GM04503 (cell line): ENCODE data around the gene KLHL22.
"Not testable (repeated sequence)": the region's sequence is repeated elsewhere in the genome, so short reads cannot be mapped to it uniquely, and the experiment has no call there.

Experiments
- DNase-seq: peaks from one replicate; pipeline ENCODE4 v3.0.0-alpha.2; 2012; ENCODE audit warnings: low read depth

KLHL22 gene

DNA sequence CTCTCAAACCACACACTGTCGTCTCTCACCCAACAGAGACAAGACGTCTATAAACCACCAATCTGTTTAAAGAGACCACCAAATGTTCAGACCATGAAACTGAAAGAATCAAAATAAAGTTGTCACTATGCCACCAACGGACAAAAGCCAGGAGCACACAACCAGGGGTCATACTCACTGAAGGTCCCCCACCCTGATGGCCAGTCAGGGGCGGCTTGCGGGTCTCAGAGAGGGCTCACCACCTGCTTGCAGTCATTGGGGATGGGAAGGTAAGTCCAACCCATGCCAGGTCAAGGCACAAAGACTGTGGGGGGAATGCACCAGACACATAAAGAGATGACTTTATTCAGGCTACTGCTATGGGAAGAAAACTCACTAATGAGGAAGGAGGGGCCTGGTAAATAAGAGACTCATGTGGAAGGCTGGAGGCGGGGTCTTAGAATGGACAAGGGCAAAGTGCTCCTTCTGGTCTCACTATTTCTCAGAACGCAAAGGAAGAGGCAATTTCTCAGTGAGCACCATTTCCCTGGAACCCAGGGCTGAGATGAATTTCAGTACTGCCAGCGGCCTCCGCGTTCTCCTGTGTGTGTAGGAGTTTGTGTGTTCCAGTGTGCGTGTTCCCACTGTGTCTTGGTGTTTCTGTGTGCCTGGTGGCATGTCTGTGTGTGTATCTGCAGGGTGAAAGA, 75.3 kb downstream of the KLHL22 start:
- DNase-seq: no peak

DNA sequence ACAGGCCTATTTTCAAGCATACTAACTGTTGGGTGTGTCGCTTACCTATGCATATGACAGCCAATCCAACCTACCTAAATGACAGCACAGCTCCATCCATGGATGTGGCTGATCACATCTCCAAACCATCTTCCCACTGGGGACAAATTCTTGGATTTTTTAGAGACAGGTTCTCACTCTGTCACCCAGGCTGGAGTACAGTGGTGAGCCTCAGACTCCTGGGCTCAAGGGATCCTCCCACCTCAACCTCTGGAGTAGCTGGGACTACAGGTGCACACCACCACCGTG, 76.0 kb downstream of the KLHL22 start:
- DNase-seq: no peak

DNA sequence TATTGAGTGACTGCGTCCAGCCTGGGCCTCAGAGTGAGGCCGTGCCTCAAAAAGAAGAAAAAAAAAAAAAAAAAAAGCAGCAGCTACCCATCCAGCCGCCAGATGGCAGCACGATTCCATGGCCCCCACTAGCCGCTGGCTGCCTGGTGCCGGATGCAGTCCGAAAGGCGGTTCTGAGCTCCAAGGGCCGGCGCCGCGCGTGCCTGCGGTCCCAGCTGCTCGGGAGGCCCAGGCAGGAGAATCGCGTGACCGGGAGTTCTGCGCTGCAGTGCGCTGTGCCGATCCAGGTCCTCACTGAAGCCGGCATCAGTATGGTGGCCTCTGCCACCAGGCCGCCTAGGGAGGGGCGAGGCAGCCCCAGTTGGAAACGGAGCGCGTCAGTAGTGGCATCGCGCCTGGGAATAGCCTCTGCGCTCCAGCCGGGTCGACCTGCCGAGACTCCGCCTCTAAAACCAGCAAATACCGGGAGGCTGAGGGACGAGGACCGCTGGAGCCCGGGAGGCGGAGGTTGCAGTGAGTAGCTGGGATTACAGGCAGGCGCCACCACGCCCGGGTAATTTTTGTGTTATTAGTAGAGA, 77.3 kb downstream of the KLHL22 start:
- no peak for DNase-seq

DNA sequence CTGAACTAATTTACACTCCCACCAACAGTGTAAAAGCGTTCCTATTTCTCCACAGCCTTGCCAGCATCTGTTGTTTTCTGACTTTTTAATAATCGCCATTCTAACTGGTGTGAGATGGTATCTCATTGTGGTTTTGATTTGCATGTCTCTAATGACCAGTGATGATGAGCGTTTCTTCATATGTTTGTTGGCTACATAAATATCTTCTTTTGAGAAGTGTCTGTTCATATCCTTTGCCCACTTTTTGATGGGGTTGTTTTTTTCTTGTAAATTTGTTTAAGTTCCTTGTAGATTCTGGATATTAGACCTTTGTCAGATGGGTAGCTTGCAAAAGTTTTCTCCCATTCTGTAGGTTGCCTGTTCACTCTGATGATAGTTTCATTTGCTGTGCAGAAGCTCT, 79.9 kb downstream of the KLHL22 start:
- DNase-seq: not testable (repeated sequence)

DNA sequence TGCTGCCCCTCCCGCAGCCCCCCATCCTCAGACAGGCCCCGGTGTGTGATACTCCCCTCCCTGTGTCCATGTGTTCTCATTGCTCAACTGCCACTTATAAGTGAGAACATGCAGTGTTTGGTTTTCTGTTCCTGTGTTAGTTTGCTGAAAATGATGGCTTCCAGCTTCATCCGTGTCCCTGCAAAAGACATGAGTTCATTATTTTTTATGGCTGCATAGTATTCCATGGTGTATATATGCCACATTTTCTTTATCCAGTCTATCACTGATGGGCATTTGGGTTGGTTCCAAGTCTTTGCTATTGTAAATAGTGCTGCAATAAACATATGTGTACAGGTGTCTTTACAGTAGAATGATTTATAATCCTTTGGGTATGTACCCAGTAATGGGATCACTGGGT, 80.4 kb downstream of the KLHL22 start:
- DNase-seq: not testable (repeated sequence)

DNA sequence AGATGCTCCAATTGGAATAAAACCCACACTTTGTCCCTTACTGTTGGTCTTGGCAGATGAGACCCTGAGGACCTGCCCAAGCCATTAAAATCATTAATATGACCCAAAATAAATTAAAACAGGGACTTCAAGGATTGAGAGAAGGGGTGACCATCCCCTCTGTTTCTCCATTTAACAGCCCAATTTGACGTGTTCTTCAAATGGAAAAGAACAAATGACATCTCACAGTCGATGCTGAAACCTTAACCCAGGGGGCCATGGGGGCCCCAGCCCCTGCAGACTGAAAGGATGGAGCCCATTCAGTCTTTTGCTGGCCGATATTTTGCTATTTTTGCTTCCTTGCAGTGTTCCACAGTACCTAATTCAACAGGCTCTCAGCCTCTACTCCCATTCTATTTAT, 81.1 kb downstream of the KLHL22 start:
- DNase-seq: no peak

DNA sequence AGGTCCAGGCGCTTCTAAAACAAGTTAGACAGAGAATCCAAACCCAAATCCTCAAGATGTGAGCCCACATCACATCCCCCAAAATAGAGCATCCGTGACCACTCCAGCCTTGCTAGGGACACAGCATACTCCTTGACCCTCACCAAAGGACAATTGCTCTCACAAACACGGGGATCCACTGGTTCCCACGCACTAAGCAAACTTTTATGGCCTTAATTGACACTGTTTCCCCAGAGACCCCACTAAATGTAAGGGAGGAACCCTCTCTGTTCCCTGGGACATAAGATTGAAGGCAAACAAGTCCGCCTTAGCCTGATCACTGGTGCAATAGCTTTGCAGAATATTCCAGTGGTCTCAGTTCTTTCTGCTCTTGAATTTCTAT, 81.5 kb downstream of the KLHL22 start:
- no peak for DNase-seq

DNA sequence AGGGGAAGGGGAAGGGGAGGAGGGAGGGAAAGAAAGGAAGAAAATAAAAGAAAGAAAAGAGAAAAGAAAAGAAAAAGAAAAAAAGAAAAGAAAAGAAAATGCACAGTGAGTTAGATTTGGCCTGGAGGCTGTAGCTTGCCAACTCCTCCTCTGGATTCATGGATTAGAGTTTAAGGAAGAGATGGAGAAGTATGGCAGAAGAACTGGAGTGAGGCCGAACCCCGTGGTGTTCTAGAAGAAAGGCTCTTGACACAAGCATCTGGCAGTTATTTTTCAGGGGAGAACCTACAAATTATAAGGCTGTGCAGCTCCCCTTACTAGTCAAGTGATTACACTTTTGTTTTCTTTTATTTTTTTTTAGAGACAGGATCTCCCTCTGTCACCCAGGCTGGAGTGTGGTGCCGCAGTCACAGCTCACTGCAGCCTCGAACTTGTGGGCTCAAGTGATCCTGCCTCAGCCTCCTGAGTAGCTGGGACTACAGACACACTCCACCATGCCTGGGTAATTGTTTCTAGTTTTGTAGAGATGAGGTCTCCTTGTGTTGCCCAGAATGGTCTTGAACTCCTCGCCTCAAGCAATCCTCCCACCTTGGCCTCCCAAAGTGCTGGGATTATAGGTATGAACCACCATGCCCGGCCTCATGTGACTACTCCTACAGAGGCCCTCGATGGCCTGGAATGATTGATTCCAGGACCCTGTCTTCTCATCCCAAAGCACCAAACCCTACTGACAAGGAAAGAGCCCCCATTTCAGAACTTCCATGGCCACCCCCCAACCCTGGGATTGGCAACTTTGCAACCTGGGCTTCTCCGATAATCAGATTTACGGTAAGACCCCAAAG, 82.2 kb downstream of the KLHL22 start:
- no peak for DNase-seq

DNA sequence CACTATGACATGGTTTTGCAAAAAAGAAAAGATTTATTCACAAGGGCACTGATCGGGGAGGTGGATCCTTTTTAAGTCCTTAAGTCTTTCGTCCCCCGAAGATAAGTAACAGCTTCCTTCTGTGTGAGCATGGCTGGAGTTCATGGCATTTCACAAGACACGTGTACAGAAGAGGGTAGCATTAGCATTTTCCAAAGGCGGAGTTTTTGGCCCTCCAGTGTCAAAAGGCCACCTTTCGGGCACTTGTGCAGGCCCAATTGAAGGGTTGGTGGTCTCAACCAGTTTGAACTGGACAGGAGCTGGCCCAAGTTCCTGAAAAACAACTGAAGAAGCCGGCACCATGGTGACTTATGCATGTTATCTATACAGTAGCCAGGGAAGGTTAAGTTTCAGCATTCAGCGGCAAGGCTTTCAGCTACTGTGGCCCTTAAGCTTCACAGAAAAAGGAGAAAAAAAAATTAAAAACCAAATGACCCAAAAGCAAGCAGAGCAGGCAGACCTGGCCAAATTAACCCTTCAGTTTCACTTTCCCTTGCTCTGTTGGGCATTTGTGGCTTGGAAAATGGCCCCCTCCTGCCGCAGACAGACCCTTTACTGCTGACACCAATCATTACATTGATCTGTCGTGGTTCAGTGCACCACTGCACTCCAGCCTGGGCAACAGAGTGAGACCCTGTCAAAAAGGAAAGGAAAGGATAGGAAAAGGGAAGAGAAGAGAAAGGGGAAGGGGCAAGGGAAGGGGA, 83.0 kb downstream of the KLHL22 start:
- DNase-seq: no peak

DNA sequence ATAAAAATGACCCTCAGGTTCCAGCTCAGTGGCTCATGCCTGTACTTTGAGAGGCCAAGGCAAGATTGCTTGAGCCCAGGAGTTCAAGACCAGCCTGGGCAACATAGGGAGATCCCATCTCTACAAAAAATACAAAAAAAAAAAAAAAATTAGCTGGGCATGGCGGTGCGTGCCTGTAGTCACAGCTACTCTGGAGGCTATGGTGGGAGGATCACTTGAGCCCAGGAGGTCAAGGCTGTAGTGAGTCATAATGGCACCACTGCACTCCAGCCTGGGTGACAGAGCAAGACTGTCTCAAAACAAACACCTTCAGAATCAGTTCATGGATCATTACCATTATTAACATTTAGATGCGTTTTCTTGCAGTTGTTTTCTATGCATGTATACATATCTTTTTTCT, 86.2 kb downstream of the KLHL22 start:
- not testable (repeated sequence) for DNase-seq

DNA sequence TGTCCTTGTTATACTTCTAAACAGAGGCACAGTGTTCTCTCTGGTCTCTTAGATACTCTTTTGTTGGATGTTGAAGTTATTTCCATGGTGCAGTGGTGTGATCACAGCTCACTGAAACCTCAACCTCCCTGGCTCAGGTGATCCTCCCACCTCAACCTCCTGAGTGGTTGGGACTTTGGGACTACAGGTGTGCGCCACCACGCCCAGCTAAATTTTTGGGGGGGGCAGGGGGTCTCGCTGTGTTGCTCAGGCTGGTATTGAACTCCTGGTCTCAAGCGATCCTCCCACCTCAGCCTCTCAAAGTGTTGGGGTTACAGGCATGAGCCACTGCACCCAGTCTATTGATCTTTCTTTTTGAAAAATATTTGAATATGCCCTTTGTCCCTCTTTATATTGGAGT, 86.7 kb downstream of the KLHL22 start:
- no peak for DNase-seq

DNA sequence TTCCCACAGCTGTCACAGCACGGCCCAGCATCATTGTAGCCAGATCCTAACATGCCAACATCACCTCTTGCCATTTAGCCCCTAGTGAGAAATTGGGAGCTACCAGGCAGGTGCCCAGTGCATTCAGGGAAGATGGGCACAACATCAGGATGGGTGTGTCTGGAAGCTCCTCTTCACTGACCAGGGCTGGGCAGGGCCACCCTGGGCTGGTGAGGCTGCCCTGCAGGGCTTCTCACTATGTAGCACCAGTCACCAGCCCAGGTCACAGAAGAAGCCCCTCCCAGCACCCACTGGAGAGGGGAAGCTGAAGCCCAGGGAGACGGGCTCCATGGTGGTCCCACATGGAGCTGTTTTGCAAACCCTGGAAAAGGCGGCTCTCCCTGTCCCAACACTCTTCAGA, 87.8 kb downstream of the KLHL22 start:
- no peak for DNase-seq

DNA sequence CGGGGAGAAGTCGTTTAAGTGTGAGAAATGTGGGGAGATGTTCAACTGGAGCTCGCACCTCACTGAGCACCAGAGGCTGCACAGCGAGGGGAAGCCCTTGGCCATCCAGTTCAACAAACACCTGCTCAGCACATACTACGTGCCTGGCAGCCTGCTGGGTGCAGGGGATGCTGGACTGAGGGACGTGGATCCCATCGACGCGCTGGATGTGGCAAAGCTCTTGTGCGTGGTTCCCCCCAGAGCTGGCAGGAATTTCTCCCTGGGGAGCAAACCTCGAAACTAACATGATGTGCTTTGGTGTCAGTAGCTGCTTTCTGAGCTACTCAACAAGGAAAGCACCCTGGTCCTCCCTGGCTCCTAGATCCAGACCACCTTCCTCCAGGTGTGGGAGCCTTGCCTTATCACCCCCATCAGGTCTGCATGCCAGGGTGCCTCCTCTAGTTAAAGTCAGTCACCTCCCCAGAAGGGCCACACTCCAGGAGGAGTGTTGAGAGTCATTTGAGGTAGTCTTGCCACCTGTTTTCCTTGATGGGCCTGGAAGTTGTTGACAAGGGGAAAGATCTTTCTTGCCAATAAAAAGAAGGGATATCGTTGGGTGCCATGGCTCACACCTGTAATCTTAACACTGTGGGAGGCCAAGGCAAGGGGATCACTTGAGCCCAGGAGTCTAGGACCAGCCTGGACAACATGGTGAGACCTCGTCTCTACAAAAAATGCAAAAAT, 88.7 kb downstream of the KLHL22 start:
- DNase-seq: no peak

DNA sequence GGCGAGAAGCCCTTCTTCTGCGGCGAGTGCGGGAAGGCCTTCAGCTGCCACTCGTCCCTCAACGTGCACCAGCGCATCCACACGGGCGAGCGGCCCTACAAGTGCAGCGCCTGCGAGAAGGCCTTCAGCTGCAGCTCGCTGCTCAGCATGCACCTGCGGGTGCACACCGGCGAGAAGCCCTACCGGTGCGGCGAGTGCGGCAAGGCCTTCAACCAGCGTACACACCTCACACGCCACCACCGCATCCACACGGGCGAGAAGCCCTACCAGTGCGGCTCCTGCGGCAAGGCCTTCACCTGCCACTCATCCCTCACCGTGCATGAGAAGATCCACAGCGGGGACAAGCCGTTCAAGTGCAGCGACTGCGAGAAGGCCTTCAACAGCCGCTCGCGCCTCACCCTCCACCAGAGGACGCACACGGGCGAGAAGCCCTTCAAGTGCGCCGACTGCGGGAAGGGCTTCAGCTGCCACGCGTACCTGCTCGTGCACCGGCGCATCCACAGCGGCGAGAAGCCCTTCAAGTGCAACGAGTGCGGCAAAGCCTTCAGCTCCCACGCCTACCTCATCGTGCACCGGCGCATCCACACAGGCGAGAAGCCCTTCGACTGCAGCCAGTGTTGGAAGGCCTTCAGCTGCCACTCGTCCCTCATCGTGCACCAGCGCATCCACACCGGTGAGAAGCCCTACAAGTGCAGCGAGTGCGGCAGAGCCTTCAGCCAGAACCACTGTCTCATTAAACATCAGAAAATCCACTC, 89.5 kb downstream of the KLHL22 start:
- DNase-seq: no peak

DNA sequence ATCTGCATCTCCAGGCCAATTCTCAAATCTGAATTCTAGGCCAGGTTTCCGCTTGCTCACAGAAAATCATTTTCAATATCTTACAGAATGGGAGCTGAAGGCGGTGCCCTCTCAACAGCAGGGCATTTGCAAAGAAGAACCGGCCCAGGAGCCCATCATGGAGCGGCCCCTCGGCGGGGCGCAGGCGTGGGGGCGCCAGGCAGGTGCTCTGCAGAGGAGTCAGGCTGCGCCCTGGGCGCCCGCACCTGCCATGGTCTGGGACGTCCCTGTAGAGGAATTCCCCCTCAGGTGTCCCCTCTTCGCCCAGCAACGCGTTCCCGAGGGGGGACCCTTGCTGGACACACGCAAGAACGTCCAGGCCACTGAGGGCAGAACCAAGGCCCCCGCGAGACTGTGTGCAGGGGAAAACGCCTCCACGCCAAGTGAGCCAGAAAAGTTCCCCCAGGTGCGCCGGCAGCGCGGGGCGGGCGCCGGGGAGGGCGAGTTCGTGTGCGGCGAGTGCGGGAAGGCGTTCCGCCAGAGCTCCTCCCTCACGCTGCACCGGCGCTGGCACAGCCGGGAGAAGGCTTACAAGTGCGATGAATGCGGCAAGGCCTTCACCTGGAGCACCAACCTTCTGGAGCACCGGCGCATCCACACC, 90.2 kb downstream of the KLHL22 start:
- DNase-seq: no peak

DNA sequence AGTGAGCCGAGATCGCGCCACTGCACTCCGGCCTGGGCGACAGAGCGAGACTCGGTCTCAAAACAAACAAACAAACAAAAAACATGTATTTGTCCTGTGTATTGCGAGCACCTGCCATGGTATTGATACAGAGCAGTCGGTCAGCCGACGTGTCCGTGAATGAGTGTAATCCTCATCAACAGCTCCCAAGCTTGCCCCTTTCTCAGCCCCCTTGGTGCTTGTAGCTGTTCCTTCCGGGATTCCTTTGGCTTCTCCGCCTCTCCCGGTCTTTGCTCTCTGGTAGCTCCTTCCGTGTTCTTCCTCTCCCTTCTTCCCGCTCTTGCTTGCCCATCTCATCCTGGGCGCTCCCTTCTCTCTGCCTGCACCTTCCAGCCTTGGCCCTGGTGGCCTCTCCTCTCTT, 90.7 kb downstream of the KLHL22 start:
- no peak for DNase-seq

DNA sequence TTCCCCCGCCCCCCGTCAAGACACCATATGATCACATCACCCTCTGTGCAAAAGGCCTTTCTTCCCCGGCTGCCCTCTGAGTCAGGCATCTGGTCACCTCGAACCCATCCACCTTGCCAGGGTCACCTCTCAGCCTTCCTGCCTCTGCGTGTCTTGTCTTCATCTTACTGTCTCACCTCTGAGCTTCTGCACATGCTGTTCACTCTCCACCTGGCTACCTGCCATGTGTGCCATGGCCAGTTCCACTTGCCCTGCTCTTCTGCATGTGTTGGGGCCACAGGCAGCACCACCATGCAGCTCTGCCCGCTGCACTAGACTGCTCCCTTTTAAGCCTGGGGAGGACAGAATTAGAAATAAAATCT, 91.8 kb downstream of the KLHL22 start:
- DNase-seq: no peak

DNA sequence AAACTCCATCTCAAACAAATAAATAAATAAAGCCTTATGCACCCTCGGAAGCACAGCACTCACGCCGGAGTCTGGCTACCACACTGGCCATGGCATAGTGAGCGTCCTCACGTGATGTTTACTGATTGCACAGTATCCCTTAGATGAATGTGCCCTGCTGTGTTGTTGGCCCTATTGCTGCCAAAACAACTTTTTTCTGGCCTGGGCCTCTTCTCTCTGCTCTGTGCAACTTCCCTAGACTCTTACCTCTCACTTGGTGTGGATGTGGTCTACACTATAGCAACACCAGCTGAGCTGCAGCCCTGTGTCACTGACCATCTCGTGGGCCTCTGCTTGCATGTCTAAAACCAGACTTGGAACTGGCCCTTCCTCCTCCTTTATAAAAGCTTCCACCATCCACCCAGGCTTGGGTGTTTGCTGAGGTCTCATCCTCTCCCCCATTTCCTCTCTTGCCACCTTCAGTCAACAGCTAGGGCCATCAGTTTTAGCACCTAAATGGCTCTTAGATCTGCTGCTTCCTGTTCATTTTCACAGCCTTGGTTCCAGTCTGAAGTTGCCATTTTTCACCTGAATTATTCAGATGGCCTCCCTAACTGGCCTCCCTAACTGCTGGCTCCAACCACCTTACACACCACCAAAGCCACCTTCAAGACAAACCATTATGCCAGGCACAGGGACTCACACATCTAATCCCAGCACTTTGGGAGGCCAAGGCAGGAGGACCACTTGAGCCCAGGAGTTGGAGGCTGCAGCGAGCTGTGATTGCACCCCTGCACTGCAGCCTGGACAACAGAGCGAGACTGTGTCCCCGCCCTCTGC, 92.4 kb downstream of the KLHL22 start:
- no peak for DNase-seq

DNA sequence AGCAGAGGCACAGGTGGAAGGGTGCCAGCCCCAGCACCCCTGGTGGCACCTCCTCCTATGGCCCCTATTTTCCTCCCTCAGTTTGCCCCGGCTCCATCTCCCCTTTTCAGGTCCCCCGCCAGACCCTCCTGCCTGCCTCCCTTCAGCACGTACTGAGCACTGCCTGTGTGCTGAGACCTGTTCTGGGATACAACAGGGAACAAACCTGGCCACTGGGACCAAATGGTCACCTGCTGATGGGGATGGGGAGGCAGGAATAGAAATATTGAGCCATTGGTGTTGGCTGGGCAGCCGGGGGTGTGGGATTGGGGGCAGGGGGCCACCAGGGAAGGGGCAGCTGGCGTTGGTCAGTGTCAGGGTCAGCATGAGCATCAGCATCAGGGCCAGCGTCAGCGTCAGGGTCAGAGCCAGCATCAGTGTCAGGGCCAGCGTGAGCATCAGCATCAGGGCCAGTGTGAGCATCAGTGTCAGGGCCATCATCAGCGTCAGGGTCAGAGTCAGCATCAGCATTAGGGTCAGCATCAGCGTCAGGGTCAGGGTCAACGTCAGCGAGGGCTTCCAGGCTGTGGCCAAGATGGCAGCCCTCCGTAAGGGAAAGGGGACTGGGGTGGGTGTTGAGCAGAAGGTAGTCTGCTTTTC, 94.1 kb downstream of the KLHL22 start:
- DNase-seq: no peak
